CD1c-positive myeloid dendritic cell (primary cell): ENCODE data around the gene TNP2.
A peak's percentile ranks its signal among the peaks of the same experiment; 100 is the strongest.
"Not testable (repeated sequence)": the region's sequence is repeated elsewhere in the genome, so short reads cannot be mapped to it uniquely, and the experiment has no call there.

Experiments
- DNase-seq: peaks from one replicate; pipeline ENCODE4 v3.0.0-alpha.2; 2016; ENCODE audit errors: extremely low spot score

Gene TNP2

DNA sequence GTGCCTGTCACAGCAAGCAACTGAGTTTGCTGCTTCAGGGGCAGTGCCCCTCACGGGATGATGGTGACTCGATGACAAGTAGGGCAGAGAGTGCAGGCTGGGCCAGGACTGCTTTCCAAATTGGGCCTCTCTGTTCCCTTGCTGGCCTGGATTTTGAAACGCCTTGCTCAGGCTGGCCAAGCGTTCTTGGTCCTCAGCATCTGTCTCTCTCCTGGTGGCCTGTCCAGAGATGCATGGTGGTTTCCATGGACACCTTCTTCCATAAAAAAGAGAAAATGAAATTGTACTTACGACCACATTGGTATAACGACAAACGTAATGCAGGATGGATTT is 31.4 kb upstream of the TNP2 start:
- DNase-seq: no peak

DNA sequence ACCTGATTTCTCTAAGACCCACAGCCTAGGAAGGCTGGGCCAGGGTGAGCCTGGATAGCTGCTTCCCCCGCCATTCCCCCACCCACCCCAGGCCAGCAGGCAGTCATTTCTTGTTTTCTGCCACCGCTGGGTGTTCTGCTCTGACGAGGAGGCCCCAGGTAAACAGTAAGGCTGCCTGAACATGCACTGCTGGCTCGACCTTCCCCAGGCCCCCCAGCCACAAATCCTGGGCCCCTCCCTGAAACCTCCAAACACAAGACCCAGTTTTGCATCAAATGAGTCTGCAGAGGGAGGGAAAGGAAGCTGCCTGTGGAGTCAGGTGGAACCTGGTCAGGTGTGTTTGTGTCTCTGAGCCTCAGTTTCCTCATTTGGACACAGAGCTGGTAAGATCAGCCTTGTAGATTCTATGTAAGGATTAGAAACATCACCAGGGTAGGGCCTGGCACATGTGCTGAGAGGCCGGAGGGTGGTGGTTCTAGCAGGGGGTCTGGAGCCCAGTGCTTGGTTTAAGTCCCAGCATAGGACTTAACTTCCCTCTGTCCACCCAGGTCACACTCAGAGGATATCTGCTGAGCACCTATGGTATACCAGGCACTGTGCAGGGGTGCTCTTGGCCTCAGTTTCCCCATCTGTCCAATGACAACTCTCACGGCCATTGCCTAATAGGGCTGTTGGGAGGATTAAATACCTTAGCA is 30.9 kb upstream of the TNP2 start:
- DNase-seq: no peak

DNA sequence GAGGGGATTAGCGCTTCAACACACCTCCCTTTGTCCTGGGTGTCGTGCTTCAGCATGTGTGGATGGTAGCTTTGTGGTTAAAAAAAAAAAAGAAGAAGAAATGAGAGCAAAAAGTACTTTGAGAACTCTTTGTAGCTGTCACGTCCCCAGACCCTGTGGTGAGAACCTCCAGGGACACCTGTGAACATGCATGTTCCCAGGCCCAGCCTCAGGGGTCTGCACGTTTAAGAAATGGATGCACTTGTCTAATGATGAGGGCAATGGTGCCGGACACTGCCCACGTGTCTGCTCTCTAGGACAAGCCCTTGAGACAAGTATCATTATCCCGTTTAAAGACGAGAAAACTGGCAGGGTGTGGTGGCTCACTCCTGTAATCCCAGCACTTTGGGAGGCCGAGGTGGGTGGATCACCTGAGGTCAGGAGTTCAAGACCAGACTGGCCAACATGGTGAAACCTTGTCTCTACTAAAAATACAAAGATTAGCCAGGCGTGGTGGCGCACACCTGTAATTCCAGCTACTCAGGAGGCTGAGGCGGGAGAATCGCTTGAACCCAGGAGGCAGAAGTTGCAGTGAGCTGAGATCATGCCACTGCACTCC is 29.9 kb upstream of the TNP2 start:
- not testable (repeated sequence) for DNase-seq

DNA sequence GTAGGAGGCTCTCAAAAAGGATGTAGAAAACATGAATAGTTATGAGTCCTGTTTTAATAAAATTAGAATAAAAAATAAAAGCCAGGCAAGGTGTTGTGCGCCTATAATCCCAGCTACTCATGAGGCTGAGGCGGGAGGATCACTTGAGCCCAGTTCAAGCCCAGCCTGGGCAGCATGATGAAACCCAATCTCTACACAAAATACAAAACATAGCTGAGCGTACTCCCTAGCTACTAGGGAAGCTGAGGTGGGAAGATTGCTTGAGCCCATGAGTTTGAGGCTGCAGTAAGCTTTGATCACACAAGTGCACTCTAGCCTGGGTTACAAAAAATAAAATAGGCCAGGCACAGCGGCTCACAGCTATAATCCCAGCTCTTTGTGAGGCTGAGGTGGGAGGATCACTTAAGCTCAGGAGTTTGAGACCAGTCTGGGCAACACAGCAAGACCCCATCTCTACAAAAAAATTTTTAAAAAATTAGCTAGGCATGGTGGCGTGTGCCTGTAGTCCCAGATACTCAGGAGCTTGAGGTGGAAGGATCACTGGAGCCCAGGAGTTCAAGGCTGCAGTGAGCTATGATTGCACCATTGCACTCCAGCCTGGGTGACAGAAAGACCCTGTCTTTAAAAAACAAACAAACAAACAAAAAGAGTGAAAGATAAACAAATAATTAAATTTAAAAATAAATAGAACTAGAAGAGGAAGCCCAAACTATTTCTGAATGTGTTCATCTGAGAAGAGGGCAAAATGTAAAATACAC is 29.2 kb upstream of the TNP2 start:
- DNase-seq: no peak

DNA sequence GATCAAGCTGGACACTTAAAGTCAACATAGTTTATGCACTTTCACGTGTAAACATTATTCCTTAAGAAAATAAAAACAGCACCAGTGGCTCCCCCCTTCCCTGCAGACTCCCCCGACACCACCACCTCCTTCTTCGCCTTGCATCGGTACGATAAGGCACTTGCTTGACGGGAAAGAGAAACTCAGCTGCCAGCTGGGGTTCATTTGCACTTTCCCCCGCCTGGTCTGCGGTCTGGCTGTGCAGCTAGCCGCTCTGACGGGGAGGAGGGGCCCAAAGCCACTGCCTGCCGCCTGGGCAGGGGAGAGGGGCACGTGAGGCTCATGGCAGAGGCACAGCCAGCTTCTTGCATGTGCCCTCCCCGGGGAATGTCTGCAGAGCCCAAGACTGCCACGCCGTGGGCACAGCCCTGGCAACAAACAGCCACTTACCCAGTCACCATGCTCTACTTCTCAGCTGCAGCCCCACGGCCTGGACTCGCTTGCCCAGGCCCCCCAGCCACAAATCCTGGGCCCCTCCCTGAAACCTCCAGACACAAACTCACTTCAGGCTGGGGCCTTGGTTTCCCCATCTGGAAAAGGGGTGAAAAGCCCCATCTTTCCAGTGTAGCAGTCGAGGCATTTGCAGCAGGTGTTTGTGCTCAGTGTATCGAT is 28.5 kb upstream of the TNP2 start:
- DNase-seq: peak; percentile 60

DNA sequence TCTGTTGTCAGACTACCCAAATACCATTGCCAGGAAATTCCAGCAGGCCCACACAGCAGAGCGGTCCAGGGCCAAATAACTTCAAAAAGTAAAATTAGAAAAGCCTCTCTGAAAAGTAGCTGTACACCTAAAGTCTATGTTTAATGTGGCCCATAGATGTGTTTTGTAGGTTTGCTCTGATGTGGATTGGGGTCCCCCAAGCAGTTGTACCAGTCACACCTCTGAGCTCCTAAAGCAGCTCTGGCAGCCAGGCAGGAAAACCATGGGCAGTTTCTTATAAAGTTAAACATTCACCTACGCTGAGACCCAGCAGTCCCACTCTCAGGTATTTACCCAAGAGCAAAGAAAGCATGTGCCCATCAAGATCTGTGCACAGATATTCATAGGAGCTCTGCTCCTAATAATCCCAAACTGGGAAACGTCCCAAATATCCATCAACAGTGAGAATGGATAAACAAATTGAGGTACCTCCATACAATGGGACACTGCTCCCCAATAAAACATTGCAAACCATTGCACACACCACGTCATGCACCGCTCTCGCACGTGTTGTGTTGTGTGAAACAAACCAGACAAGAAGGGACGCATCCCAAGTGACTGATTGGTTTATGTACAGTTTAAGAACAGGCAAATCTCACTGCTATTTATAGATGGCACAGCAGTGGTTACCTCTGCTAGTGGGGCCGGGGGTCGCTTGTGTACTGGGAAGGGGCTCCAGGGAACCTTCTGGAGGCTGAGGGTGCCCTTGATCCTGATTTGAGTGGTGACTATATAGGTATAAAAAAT is 27.8 kb upstream of the TNP2 start:
- DNase-seq: no peak

DNA sequence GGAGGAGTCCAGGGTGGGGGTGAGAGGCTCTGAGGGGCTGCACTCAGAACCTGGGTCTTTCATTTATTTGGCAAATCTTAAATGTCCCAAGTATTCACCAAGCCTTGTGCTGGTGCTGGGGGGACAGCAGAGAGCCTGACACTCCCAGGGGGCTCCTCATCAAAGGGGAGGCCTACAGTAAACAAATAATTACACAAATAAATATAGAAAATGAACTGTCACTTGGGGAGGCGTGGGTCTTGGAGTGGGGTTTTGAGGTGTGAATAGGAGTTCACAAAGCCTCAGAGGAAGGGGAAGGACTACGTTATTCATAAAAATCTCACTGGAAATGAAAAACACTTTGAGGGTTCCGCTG is 27.2 kb upstream of the TNP2 start:
- DNase-seq: no peak

DNA sequence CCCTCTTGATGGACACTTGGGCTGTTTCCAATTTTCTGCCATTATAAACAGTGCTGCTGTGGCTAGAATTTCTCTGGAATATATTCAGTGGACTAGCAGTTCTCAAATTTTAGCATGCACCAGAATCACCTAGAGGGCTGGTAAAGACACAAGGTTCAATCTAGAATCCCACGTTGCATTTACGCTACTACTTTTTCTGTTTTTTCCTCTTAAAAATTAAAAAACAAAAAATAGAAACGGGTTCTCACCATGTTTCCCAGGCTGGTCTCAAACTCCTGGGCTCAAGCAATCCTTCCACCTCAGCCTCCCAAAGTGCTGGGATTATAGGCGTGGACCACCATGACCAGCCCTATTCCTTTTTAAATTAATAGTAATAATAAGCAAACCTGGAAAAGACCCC is 26.5 kb upstream of the TNP2 start:
- DNase-seq: no peak

DNA sequence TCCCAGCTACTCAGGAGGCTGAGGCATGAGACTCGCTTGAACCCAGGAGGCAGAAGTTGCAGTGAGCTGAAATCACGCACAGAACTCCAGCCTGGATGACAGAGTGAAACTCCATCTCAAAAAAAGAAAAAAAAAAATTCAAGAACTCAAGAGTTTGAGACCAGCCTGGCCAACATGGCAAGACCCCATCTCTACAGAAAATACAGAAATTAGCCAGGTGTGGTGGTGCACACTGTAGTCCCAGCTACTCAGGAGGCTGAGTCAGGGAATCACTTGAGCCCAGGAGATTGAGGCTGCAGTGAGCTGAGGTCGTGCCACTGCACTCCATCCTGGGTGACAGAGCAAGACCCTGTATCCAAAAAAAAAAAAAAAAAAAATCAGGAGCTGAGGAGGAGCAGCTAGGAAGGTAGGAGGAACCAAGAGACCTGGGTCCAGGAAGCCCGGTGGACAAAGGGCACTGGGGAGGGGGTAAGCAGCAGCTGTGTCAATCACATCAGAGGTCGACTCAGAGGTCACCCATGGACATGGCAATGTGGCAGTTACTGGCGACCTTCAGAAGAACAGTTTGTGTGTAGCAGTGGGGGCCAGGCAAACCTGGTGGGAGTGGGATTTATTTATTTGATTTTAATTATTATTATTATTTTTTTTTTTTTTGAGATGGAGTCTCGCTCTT is 23.1 kb upstream of the TNP2 start:
- no peak for DNase-seq

DNA sequence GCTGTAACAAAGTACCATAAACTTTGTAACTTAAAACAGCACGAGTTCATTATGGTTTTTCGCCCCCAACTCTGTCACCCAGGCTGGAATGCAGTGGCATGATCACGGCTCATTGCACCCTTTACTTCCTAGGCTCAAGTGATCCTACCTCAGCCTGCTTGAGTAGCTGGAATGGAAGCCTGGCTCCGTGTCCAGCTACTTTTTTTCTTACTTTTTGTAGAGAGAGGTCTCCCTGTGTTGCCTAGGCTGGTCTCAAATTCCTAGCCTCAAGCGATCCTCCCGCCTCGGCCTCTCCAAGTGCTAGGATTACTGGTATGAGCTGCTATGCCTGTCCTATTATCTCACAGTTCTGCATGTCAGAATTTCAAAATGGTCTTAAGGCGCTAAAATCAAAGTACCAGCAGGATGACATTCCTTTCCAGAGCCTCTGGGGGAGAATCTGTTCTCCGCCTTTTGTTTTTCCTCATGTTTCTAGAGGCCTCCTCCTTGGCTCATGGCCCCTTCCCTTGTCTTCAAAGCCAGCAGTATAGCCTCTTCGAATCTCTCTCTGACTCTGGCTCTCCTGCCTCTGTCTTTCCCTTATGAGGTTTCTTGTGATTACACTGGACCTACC is 22.1 kb upstream of the TNP2 start:
- no peak for DNase-seq

DNA sequence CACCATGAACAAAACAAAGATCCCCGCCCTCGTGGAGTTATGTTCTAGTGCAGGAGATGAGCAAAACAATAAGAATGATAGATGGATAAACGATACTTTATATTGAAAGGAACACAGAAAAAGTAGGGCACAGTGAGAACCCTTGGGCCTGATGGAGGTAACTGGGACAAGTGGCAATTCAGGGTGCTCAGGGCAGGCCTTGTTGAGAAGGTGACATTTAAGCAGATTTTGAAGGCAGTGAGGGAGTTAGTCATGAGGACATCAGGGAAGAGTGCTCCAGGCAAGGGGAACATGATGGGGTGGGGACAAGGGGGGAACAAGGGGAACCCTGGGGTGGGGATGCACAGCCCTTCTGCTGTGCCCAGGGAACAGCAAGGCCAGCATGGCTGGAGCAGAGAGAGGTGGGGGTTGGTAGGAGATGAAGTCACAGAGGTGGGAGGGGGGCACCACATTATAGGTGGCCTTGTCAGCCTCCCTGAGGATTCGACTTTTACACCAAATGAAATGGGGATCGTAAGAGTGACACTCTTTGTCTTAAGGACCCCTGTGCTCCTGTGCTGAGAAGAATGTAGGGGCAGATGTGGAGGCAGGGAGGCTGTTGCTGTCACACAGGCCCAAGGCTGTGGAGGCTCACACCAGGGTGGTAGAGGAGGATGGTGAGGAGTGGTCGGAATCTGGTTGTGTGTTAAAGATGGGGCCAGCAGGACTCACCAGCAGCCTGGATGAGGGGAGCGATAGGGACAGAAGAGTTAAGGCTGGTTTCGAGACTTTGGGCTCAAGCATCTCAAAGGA is 21.2 kb upstream of the TNP2 start:
- DNase-seq: no peak

DNA sequence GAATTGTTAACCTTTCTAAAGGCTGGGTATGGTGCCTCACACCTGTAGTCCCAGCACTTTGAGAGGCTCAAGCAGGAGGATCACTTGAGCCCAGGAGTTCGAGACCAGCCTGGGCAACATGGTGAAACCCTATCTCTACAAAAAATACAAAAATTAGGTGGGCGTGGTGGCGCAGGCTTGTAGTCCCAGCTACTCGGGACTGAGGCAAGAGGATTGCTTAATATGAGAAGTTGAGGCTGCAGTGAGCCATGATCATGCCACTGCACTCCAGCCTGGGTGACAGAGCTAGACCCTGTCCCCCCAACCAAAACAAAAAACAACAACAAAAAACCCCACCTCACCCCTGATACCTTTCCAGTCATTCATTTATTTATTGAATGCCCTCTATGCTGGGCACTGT is 20.6 kb upstream of the TNP2 start:
- DNase-seq: not testable (repeated sequence)

DNA sequence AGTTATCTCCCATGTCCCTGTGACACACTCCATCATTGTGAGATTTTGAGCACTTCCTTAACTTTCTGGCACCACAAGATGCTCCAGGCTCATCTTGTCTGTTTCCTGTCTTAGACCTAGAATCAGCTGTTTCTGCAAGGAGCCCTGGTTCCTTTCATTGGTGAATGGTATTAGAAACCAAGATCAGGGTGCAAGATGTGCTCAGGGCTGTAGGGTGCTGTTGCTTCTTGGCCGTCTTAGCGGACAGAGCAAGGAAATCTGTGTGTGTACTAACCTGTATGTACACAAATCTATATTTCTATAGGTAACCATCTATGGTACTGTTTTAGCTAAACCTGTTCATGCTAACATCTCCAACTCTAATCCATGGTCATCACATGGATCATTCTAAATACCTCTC is 20.1 kb upstream of the TNP2 start:
- DNase-seq: no peak

DNA sequence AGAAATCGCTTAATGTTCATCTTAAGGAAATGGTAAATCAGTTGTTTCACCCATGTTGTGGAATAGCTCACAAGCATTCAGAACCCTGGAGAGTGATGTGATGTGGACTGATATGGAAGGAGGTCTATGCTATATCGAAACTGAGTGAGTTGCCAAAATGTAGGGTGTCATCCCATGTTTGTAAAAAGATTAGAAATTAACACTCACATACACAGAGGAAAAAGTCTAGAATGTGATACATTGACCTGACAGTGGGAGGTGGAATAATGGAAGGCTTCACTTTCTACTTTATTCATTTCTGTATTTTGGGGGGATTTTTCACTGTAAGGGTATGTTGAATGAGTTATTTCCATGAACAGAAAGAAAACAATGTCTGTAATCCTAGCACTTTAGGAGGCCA is 16.7 kb upstream of the TNP2 start:
- no peak for DNase-seq

DNA sequence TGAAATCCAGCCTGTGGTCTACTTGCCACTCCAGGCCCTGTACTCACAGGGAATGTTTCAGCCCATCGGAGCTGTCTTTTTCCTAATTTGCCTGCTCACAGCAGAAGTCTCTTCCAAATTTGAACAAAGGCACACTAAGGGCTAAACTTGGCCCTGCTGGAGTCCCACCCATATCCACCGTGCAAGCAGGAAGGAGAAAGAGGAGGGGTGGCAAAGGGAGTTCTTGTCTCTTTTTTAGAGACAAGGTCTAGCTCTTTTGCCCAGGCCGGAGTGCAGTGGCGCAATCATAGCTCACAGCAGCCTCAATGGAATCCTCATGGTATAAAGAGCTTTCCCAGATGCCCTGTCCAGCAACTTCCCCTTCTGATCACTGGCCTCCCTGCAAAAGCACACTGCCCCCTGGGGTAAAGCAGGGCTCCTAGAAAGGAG is 14.7 kb upstream of the TNP2 start:
- peak; percentile 52 for DNase-seq

DNA sequence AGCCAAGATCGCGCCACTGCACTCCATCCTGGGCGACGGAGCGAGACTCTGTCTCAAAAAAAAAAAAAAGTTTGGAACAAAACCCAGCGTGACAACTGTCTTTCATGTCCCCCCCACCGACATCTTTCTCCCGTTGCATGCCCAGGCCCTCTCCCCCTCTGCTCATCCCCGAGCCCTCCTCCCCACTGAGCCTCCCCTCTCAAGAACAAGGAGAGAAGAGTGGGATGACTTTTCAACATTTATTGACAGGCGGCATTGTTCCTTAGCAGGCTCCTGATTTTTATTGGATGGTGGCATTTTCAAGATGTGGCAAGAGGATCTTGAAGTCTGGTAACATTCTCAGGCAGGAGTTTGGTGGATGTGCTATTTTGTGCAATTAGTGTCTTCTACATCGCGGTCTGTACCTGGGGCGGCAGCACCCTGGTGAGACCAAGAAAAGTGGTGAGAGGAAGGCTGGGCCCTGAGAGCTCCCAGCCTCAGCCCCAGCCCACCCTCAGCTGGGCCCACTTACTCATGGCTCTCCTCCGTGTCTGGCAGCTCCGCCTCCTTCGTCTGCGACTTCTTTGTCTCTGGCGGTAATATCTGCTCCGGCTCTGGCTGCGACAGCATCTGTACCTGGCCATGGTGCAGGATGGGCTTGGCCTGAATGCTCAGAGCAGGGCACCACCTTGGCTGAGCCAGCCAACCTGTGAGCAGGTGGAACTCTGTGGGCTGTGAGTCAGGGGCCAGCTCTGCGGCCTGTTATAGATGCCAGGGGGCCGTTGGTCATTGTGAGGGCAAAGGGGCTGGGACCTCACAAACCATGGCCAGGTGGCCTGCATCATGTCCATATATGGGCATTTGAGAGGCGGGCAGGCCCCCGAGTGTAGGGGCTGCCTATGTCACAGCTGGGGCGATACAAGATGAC is 11.7 kb upstream of the TNP2 start, which contains the start of gene PRM1:
TSS of gene PRM1 (minus strand) at position 715 of the 907 bp plus-strand sequence. CDS start at position 623, 92 bp downstream.
- no peak for DNase-seq

DNA sequence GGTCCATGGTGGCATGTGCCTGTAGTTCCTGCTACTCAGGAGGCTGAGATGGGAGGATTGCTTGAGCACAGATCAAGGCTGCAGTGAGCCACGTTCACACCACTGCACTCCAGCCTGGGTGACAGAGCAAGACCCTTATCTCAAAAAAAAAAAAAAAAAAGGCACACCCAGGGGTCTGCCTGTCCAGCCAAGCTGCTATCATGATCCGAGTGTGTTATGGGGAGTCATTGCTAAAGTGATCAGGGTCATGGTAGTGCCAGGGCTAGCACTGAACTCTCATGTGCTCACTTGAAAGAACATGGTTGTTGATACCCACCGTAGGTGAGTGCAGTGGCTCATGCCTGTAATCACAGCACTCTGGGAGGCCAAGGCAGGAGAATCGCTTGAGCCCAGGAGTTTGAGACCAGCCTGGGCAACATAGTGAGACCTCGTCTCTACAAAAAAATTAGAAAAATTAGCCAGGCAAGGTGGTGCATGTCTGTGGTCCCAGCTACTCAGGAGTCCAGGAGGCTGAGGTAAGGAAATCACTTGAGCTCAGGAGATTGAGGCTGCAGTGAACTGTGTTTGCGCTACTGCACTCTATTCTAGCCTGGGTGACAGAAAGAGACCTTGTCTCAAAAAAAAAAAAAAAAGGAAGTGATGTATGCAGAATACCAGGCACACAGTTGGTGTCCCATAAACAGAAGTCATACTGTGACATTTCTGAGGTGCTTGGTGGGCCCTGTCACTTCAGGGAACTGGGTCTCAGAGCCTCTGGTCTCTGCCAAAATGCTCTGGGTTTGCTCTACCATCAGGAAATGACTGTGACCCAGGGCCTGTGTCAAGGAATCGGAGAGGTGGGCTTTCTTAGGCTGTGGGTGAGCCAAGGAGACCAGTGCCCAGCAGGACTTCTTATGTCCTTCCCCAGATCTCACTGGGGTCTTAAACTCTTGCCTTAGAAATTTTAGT is 9.8 kb upstream of the TNP2 start:
- DNase-seq: peak; percentile 54
